ENCODE results near the gene RBMS2.
"Not testable (repeated sequence)": the region's sequence is repeated elsewhere in the genome, so short reads cannot be mapped to it uniquely, and the experiment has no call there.

Gene RBMS2

GRCh38 chr12:56493409-56494105 lies 28.1 kb upstream of the RBMS2 start:
- CTCF ChIA-PET; H3K4me3 ChIP-seq (ENCODE audit: low read depth, low read length); POLR2A ChIA-PET; H3K4me1 ChIP-seq (ENCODE audit: control insufficient read depth, insufficient read depth, low read length); H3K36me3 ChIP-seq (ENCODE audit: control insufficient read depth in 2 of 2, insufficient read depth in 1 of 2, low read length in 2 of 2); H3K9me3 ChIP-seq (ENCODE audit: control insufficient read depth, insufficient read depth, low read depth, low read length); H3K27ac ChIP-seq (ENCODE audit: extremely low read depth, low read depth, low read length): not testable (repeated sequence)
- TF ChIP-seq KLF1 (tag by site-specific recombination; IDR thresholded peaks at IDR 0.05), result peak; percentile 26; the same call in 1 of the 2 replicates

DNA sequence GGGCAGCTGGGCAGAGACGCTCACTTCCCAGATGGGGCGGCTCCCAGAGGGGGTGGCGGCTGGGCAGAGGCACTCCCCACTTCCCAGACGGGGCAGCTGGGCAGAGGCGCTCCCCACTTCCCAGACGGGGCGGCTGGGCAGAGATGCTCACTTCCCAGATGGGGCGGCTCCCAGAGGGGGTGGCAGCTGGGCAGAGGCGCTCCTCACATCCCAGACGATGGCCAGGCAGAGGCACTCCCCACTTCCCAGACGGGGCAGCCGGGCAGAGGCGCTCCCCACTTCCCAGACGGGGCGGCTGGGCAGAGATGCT lies 27.6 kb upstream of the RBMS2 start:
- H3K4me1 ChIP-seq (ENCODE audit: control insufficient read depth, insufficient read depth, low read length); CTCF ChIA-PET; H3K9me3 ChIP-seq (ENCODE audit: control insufficient read depth, insufficient read depth, low read depth, low read length); H3K27ac ChIP-seq (ENCODE audit: extremely low read depth, low read depth, low read length); H3K4me3 ChIP-seq (ENCODE audit: low read depth, low read length); POLR2A ChIA-PET; H3K36me3 ChIP-seq (ENCODE audit: control insufficient read depth in 2 of 2, insufficient read depth in 1 of 2, low read length in 2 of 2): not testable (repeated sequence)

DNA sequence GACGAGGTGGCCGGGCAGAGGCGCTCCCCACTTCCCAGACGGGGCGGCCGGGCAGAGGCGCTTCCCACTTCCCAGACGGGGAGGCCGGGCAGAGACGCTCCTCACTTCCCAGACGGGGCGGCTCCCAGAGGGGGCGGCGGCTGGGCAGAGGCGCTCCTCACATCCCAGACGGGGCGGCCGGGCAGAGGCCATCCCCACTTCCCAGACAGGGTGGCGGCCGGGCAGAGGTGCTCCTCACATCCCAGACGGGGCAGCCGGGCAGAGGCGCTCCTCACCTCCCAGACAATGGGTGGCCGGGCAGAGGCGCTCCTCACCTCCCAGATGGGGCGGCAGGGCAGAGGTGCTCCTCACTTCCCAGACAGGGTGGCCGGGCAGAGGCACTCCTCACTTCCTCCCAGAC lies 27.1 kb upstream of the RBMS2 start:
- H3K36me3 ChIP-seq (ENCODE audit: control insufficient read depth in 2 of 2, insufficient read depth in 1 of 2, low read length in 2 of 2); POLR2A ChIA-PET; H3K4me3 ChIP-seq (ENCODE audit: low read depth, low read length); H3K4me1 ChIP-seq (ENCODE audit: control insufficient read depth, insufficient read depth, low read length); H3K9me3 ChIP-seq (ENCODE audit: control insufficient read depth, insufficient read depth, low read depth, low read length); H3K27ac ChIP-seq (ENCODE audit: extremely low read depth, low read depth, low read length): not testable (repeated sequence)
- CTCF ChIA-PET, result interaction anchor here (0.7 kb wide), 1 partner anchor 96 kb away, joined by 3 read pairs; no protein-coding TSS in a partner anchor

- CTCF ChIA-PET, result interaction anchor here (0.6 to 1.5 kb wide), 7 partner anchors 8 to 140 kb away, joined by 3 to 5 read pairs (median 3); partner anchors contain the start of gene GLS2
- H3K4me3 ChIP-seq (ENCODE audit: low read depth, low read length); H3K36me3 ChIP-seq (ENCODE audit: control insufficient read depth in 2 of 2, insufficient read depth in 1 of 2, low read length in 2 of 2); H3K9me3 ChIP-seq (ENCODE audit: control insufficient read depth, insufficient read depth, low read depth, low read length); POLR2A ChIA-PET; H3K4me1 ChIP-seq (ENCODE audit: control insufficient read depth, insufficient read depth, low read length); H3K27ac ChIP-seq (ENCODE audit: extremely low read depth, low read depth, low read length): not testable (repeated sequence)
These were observed 24.9 kb upstream of the RBMS2 start for GRCh38 chr12:56496704-56497103.

DNA sequence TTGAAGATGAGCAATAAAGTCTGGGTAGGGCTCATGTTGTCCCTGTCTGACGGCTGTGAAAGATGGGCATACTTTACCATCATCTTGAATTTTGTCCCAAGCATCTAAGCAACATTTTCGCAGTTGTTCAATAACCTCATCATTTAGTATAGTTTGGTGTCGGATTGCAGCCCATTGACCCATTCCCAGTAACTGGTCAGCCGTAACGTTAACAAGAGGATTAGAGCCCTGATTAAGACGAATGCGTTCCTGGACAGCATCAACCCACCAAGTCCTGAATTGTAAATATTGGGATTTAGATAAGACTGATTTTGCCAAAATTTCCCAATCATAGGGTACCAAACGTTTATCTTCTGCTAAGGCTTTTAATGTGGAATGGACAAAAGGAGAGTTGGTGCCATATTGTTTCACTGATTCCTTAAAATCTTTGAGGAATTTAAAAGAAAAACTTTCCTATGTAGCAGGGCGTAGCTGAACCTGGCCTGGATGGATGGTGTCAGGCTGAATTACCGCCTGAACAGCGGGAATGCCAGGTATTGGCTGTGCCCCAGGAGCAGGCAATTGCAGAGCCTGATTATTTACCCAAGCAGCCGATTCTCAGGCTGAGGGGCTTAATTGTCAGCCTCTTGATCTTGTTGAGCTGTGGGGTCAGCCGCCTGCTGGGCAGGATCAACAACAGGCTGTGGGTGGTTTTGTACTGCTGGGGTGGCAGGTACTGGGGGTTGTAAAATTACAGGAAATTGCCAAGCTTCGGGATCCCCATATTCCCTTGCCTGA lies 23.3 kb upstream of the RBMS2 start:
- H3K4me1 ChIP-seq (ENCODE audit: control insufficient read depth, insufficient read depth, low read length); H3K36me3 ChIP-seq (ENCODE audit: control insufficient read depth in 2 of 2, insufficient read depth in 1 of 2, low read length in 2 of 2); H3K27ac ChIP-seq (ENCODE audit: extremely low read depth, low read depth, low read length); H3K9me3 ChIP-seq (ENCODE audit: control insufficient read depth, insufficient read depth, low read depth, low read length); POLR2A ChIA-PET; H3K4me3 ChIP-seq (ENCODE audit: low read depth, low read length): not testable (repeated sequence)
- peak; percentile 77 for TF ChIP-seq ZIC2 (tag by site-specific recombination; IDR thresholded peaks at IDR 0.05)
- TF ChIP-seq ZBTB8A (tag by site-specific recombination; IDR thresholded peaks at IDR 0.05), result peak; percentile 70
- CTCF ChIA-PET, result interaction anchor here (0.7 kb wide), 1 partner anchor 607 kb away, joined by 3 read pairs; no protein-coding TSS in a partner anchor

DNA sequence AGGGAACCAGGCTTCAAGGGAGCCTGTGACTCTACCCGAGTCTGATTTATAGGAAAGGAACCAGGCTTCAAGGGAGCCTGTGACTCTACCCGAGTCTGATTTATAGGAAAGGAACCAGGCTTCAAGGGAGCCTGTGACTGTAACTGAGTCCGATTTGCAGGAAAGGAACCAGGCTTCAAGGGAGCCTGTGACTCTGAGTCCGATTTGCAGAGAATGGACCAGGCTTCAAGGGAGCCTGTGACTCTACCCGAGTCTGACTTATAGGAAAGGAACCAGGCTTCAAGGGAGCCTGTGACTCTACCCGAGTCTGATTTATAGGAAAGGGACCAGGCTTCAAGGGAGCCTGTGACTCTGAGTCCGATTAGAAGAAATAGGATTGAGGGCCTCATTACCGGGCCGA lies 22.2 kb upstream of the RBMS2 start:
- CTCF ChIA-PET, result interaction anchor here (0.6 kb wide), 1 partner anchor 11 kb away, joined by 3 read pairs; no protein-coding TSS in a partner anchor
- POLR2A ChIA-PET; H3K4me3 ChIP-seq (ENCODE audit: low read depth, low read length); H3K4me1 ChIP-seq (ENCODE audit: control insufficient read depth, insufficient read depth, low read length); H3K9me3 ChIP-seq (ENCODE audit: control insufficient read depth, insufficient read depth, low read depth, low read length); H3K36me3 ChIP-seq (ENCODE audit: control insufficient read depth in 2 of 2, insufficient read depth in 1 of 2, low read length in 2 of 2); H3K27ac ChIP-seq (ENCODE audit: extremely low read depth, low read depth, low read length): not testable (repeated sequence)

- CTCF ChIA-PET, result interaction anchor here (0.6 kb wide), 1 partner anchor 11 kb away, joined by 3 read pairs; no protein-coding TSS in a partner anchor
These were observed 21.7 kb upstream of the RBMS2 start for GRCh38 chr12:56499879-56500278.

More at GRCh38 chr12:56499879-56500278, 21.7 kb upstream of the RBMS2 start:
- H3K9me3 ChIP-seq (ENCODE audit: control insufficient read depth, insufficient read depth, low read depth, low read length); H3K36me3 ChIP-seq (ENCODE audit: control insufficient read depth in 2 of 2, insufficient read depth in 1 of 2, low read length in 2 of 2); H3K4me3 ChIP-seq (ENCODE audit: low read depth, low read length); H3K4me1 ChIP-seq (ENCODE audit: control insufficient read depth, insufficient read depth, low read length); H3K27ac ChIP-seq (ENCODE audit: extremely low read depth, low read depth, low read length); POLR2A ChIA-PET: not testable (repeated sequence)

Measured in HEK293 (cell line).